Endothelial cell of umbilical vein (primary cell): Measurements from ENCODE around the gene CEP55. TPM values are rescaled to one million over a fixed set of nuclear protein-coding genes. Genes with fewer than 3 reads are reported as not detected.

Experiments
- BruUV-seq: library from RNA; stranded (reverse); fragments of 400-500 nt; replicated peaks from 2 replicates; lab custom pipeline; 2021; lab: Mats Ljungman, UMichigan
- CTCF ChIA-PET: fragments of 300-600, 350-600 bp; sonication (Branson Sonifier 250); formaldehyde crosslinking; loops from one replicate; lab custom pipeline; 2021; ENCODE audit warnings: antibody characterized with exemption, inconsistent platforms; lab: Charles Lee
- POLR2A ChIA-PET: fragments of 300-600, 350-600 bp; sonication (Branson Sonifier 250); formaldehyde crosslinking; loops from one replicate; lab custom pipeline; 2021; ENCODE audit warnings: antibody characterized with exemption, inconsistent platforms; lab: Charles Lee
- DNase-seq: peaks from one replicate; pipeline ENCODE4 v3.0.0-alpha.2; 2011; ENCODE audit warnings: low read depth, low spot score
- FAIRE-seq: peaks from 2 replicates; lab custom pipeline; 2011; peaks lifted over from hg19 to GRCh38; lab: Jason Lieb, UNC
- H2AFZ ChIP-seq: 2 replicates; pipeline ENCODE4 v1.6.0; 2012; ENCODE audit warnings: low read depth, low read length, control low read depth, inconsistent platforms
- H3K27ac ChIP-seq: 2 replicates; pipeline ENCODE4 v1.5.1; 2011; ENCODE audit warnings: low read depth, mild to moderate bottlenecking, control low read depth, low read length, moderate library complexity; ENCODE audit not compliant: insufficient read depth
- H3K27me3 ChIP-seq, 2 experiments: 2 replicates each; pipeline versions ENCODE4 v1.6.0 to v1.6.1; 2011; ENCODE audit warnings: low read length in 2 of 2, mixed read lengths in 1 of 2; ENCODE audit not compliant: control insufficient read depth in 2 of 2, insufficient read depth in 2 of 2
- H3K36me3 ChIP-seq, 2 experiments: 2 replicates in 1 of 2; 3 replicates in 1 of 2; pipeline ENCODE4 v1.5.1; 2011; ENCODE audit warnings: low read length in 2 of 2, mild to moderate bottlenecking in 1 of 2, moderate library complexity in 1 of 2; ENCODE audit not compliant: control insufficient read depth in 2 of 2, insufficient read depth in 2 of 2; ENCODE audit errors: extremely low read depth in 1 of 2
- H3K4me1 ChIP-seq: 3 replicates; pipeline ENCODE4 v1.5.1; 2011; ENCODE audit warnings: mild to moderate bottlenecking, low read length; ENCODE audit not compliant: control insufficient read depth, insufficient read depth; ENCODE audit errors: extremely low read depth
- H3K4me2 ChIP-seq: 2 replicates; pipeline ENCODE4 v1.6.1; 2011; ENCODE audit warnings: low read length, control low read depth, mixed read lengths; ENCODE audit not compliant: insufficient read depth
- H3K4me3 ChIP-seq, 3 experiments: fragments of 200-600 bp in 1 of 3; sonication (generic), shearing (Covaris generic) in 1 of 3; replicated peaks in 1 of 3; 2 replicates each; pipeline ENCODE4 v1.5.1; 2011 to 2016; ENCODE audit warnings: control low read depth in 3 of 3, low read length in 3 of 3, mild to moderate bottlenecking in 2 of 3, inconsistent platforms in 1 of 3, low read depth in 1 of 3, moderate library complexity in 1 of 3; ENCODE audit not compliant: insufficient read depth in 1 of 3
- H3K79me2 ChIP-seq: 2 replicates; pipeline ENCODE4 v1.6.0; 2012; ENCODE audit warnings: low read length, inconsistent platforms; ENCODE audit not compliant: control insufficient read depth, insufficient read depth
- H3K9ac ChIP-seq: replicated peaks from 2 replicates; pipeline ENCODE3; 2011; ENCODE audit warnings: low read length, control low read depth; ENCODE audit not compliant: insufficient read depth; ENCODE audit errors: extremely low read depth
- H3K9me1 ChIP-seq: replicated peaks from 3 replicates; pipeline ENCODE4 v1.6.0; 2011; ENCODE audit warnings: mild to moderate bottlenecking, low read length; ENCODE audit not compliant: control insufficient read depth, insufficient read depth; ENCODE audit errors: extremely low read depth
- H3K9me3 ChIP-seq: replicated peaks from 2 replicates; pipeline ENCODE4 v1.5.1; 2012; ENCODE audit warnings: low read length, inconsistent platforms; ENCODE audit not compliant: control insufficient read depth, insufficient read depth
- H4K20me1 ChIP-seq: replicated peaks from 2 replicates; pipeline ENCODE3; 2011; ENCODE audit warnings: mild to moderate bottlenecking, low read length; ENCODE audit not compliant: control insufficient read depth, insufficient read depth; ENCODE audit errors: extremely low read depth
- EZH2 ChIP-seq: IDR thresholded peaks from 2 replicates; pipeline ENCODE4 v1.6.1; 2012; ENCODE audit warnings: borderline replicate concordance, low read depth, mild to moderate bottlenecking, moderate library complexity, low read length, inconsistent platforms; ENCODE audit not compliant: severe bottlenecking
- FOS ChIP-seq: IDR thresholded peaks from 2 replicates; pipeline ENCODE4 v1.6.1; 2011; ENCODE audit warnings: mild to moderate bottlenecking, low read length, moderate library complexity, borderline replicate concordance; ENCODE audit not compliant: insufficient read depth
- GATA2 ChIP-seq: IDR thresholded peaks from 2 replicates; pipeline ENCODE4 v1.7.0; 2011; ENCODE audit warnings: low read depth, mild to moderate bottlenecking, moderate library complexity, mixed read lengths, low read length; ENCODE audit not compliant: insufficient read length, insufficient read depth
- JUN ChIP-seq: IDR thresholded peaks from 2 replicates; pipeline ENCODE4 v1.6.1; 2011; ENCODE audit warnings: borderline replicate concordance, low read depth; ENCODE audit not compliant: insufficient read length, insufficient read depth
- MAX ChIP-seq: IDR thresholded peaks from 2 replicates; pipeline ENCODE4 v1.6.1; 2011; ENCODE audit not compliant: insufficient read depth, insufficient read length
- MYC ChIP-seq: IDR thresholded peaks from one replicate; pipeline ENCODE4 v1.6.1; 2011; ENCODE audit warnings: mild to moderate bottlenecking, low read depth, low read length
- POLR2A ChIP-seq: IDR thresholded peaks from 2 replicates; pipeline ENCODE4 v1.6.1; 2012; ENCODE audit warnings: low read depth, mild to moderate bottlenecking, control low read depth, low read length
- POLR2AphosphoS5 ChIP-seq: IDR thresholded peaks from 2 replicates; pipeline ENCODE4 v1.6.1; 2012; ENCODE audit warnings: low read depth, mild to moderate bottlenecking, control low read depth, low read length, moderate library complexity; ENCODE audit not compliant: insufficient read depth
- dilution Hi-C: fragments of 300-500 bp; cut with MboI; formaldehyde crosslinking; loops from one replicate; pipeline ENCODE4 v1.15.0; 2019; ENCODE audit warnings: low sequenced_read_pairs; ENCODE audit not compliant: extremely low pct_ligation_motif_present
- intact Hi-C: fragments of 100-400 bp; cut with micrococcal nuclease; formaldehyde crosslinking; loops from one replicate; pipeline ENCODE4 v1.10.0; 2022
- polyA plus RNA-seq, 4 experiments: library from polyadenylated mRNA; depleted of rRNA in 3 of 4; stranded (reverse) in 3 of 4; unstranded in 1 of 4; fragments of >200 nt; gene quantifications; 2 replicates each; pipeline versions ENCODE4 v1.2.1 to v1.2.3, GENCODE V29; 2011 to 2012; ENCODE audit warnings: missing spikeins in 1 of 4
- total RNA-seq: library from RNA; stranded (reverse); gene quantifications from 2 replicates; pipeline ENCODE4 v1.2.3, GENCODE V29; 2021
- TF ChIP-seq, protein P1 (sequence below), 2 donors: IDR thresholded peaks; 1 replicate in 1 of 2; 2 replicates in 1 of 2; pipeline ENCODE4 v1.5.1; 2011; ENCODE audit warnings: low read length in 2 of 2, mild to moderate bottlenecking in 2 of 2, moderate library complexity in 2 of 2, control low read depth in 1 of 2, inconsistent platforms in 1 of 2, low read depth in 1 of 2; ENCODE audit not compliant: insufficient read depth in 1 of 2; ENCODE audit errors: extremely low read depth in 1 of 2

The CEP55 gene
- total and polyA plus RNA-seq, 2 donors (not counting 3 experiments of a cell fraction or from before 2014, with no cell fraction given) = 17.4 to 63.0 TPM

DNA sequence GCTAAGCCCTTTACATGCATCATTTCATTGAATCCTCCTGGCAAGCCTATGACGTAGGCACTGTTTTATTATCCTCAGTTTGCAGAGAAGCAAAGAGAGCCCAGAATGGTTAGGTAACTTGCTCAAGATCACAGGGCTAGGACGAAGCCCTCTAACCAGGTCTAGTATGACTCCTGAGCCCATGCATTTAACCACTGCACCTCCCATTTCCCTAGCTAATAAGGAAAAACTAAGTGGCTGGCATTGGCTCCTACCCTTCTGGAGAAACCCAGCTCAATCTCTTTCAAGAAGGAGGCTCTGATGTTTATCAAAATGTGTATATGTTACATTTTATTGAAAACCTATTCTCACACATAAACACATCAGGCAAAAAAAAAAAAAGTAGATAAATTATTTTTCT is 34.0 kb upstream of the CEP55 start:
- no peaks in the 10 kb centered on the region for H3K9me3 ChIP-seq
- H3K9me1 ChIP-seq = no peaks in the 10 kb centered on the region
- DNase-seq (no peak), FAIRE-seq (no peak)
- H3K79me2 ChIP-seq = peaks cover 57% of the 10 kb centered on the region
- no peak overlapping the region for H3K4me3 ChIP-seq
- no TSS peak for BruUV-seq
- ChIA-PET CTCF (interaction anchor here (1.0 to 6.4 kb wide), 10 partner anchors 9 to 86 kb away, joined by 3 to 76 read pairs (median 6); partner anchors contain the start of gene MYOF), POLR2A (interaction anchor here (1.0 to 3.0 kb wide), 7 partner anchors 9 to 26 kb away, joined by 3 to 26 read pairs (median 10); partner anchors contain the start of gene MYOF)
- peak overlapping the region; percentile 89 for H3K27ac ChIP-seq
- H3K36me3 ChIP-seq = peaks cover 5 to 6% of the 10 kb centered on the region in 2 experiments
- intact Hi-C loops (loop anchor here (1.0 to 10.0 kb wide), 3 partner anchors 17 to 628 kb away; no protein-coding TSS in a partner anchor), dilution Hi-C loops (no loop called here)
- no peak overlapping the region for H2AFZ ChIP-seq
- no peaks in the 10 kb centered on the region for H4K20me1 ChIP-seq
- peaks cover 83% of the 10 kb centered on the region for H3K4me1 ChIP-seq
- peak overlapping the region; percentile 65 for H3K9ac ChIP-seq
- H3K4me2 ChIP-seq = peak overlapping the region; percentile 44
- H3K27me3 ChIP-seq = no peaks in the 10 kb centered on the region
- TF ChIP-seq EZH2 = no peak
- no peak for TF ChIP-seq GATA2
- no peak for TF ChIP-seq POLR2AphosphoS5
- no peak for TF ChIP-seq FOS
- no peak for TF ChIP-seq POLR2A
- TF ChIP-seq, protein P1, sequence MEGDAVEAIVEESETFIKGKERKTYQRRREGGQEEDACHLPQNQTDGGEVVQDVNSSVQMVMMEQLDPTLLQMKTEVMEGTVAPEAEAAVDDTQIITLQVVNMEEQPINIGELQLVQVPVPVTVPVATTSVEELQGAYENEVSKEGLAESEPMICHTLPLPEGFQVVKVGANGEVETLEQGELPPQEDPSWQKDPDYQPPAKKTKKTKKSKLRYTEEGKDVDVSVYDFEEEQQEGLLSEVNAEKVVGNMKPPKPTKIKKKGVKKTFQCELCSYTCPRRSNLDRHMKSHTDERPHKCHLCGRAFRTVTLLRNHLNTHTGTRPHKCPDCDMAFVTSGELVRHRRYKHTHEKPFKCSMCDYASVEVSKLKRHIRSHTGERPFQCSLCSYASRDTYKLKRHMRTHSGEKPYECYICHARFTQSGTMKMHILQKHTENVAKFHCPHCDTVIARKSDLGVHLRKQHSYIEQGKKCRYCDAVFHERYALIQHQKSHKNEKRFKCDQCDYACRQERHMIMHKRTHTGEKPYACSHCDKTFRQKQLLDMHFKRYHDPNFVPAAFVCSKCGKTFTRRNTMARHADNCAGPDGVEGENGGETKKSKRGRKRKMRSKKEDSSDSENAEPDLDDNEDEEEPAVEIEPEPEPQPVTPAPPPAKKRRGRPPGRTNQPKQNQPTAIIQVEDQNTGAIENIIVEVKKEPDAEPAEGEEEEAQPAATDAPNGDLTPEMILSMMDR (IDR thresholded peaks at IDR 0.05; ENCODE audit: extremely low read depth in 1 of 2, insufficient read depth in 1 of 2, low read depth in 1 of 2, low read length in 2 of 2) = no peak
- TF ChIP-seq MYC = no peak
- no peak for TF ChIP-seq MAX
- TF ChIP-seq JUN = no peak
